CD4-positive, alpha-beta T cell treated with Interleukin-4 for 1 hour (primary cell): ENCODE measurements around the gene PPP1R18.
"Not testable (repeated sequence)": the region's sequence is repeated elsewhere in the genome, so short reads cannot be mapped to it uniquely, and the experiment has no call there.

Source experiments
- DNase-seq, 2 donors: peaks; one replicate each; pipeline ENCODE4 v3.0.0-alpha.2; 2020 to 2022

Gene PPP1R18

GRCh38 chr6:30686009-30686907 lies at the start of gene PPP1R18:
PPP1R18 (minus strand) TSS chr6:30686645; CDS start chr6:30686018, 627 bp downstream.
- DNase-seq = peak; percentile 80 to 83

GRCh38 chr6:30735668-30736314 lies 49.3 kb upstream of the PPP1R18 start:
- no peak for DNase-seq

GRCh38 chr6:30732237-30732943 lies 45.9 kb upstream of the PPP1R18 start:
- DNase-seq = no peak

GRCh38 chr6:30730601-30731435 lies 44.4 kb upstream of the PPP1R18 start:
- peak; percentile 86 to 88 for DNase-seq

- no peak for DNase-seq
Observed at GRCh38 chr6:30727920-30728553, 41.6 kb upstream of the PPP1R18 start.

- no peak for DNase-seq
Observed at GRCh38 chr6:30726506-30727413, 40.3 kb upstream of the PPP1R18 start.

GRCh38 chr6:30725713-30726505 lies 39.5 kb upstream of the PPP1R18 start:
- no peak for DNase-seq

- no peak for DNase-seq
Observed at GRCh38 chr6:30724906-30725667, 38.6 kb upstream of the PPP1R18 start.

GRCh38 chr6:30723843-30724741 lies 37.6 kb upstream of the PPP1R18 start:
- DNase-seq = not testable (repeated sequence)

GRCh38 chr6:30723159-30723842 lies 36.9 kb upstream of the PPP1R18 start:
- DNase-seq = not testable (repeated sequence)

- DNase-seq = peak; percentile 84 to 88
Observed at GRCh38 chr6:30722280-30723112, 36.1 kb upstream of the PPP1R18 start.

GRCh38 chr6:30722025-30722279 lies 35.5 kb upstream of the PPP1R18 start:
- DNase-seq = peak in 1 of 2 donors; percentile 39

GRCh38 chr6:30721198-30722024 lies 35.0 kb upstream of the PPP1R18 start:
- DNase-seq = peak; percentile 93 to 94

GRCh38 chr6:30720738-30721197 lies 34.3 kb upstream of the PPP1R18 start:
- DNase-seq = peak; percentile 61 to 63
